Uterus (tissue), 2 donors: ENCODE results near the gene NCOA3.

Source experiments
- CTCF ChIP-seq, 4 experiments: fragments of 200-600 bp in 2 of 4; fragments of 450-650 bp in 2 of 4; sonication (generic) in 2 of 4; IDR thresholded peaks; one replicate each; pipeline ENCODE4 v1.5.1; 2016 to 2019; ENCODE audit warnings: antibody characterized with exemption in 4 of 4, mild to moderate bottlenecking in 2 of 4, moderate library complexity in 1 of 4
- POLR2A ChIP-seq, 2 donors: fragments of 450-650 bp; IDR thresholded peaks; one replicate each; pipeline ENCODE4 v1.6.1; 2016; ENCODE audit warnings: antibody characterized with exemption in 2 of 2, mild to moderate bottlenecking in 1 of 2, moderate library complexity in 1 of 2

- TF ChIP-seq POLR2A (IDR thresholded peaks at IDR 0.05) (no peak), CTCF (IDR thresholded peaks at IDR 0.05) (no peak)
Measured at GRCh38 chr20:47653869-47654268, 152.2 kb downstream of the NCOA3 start.
